GM18858 (cell line): ENCODE results near the gene FUOM.

ENCODE experiments used
- ATAC-seq: cut with Tn5 transposase; IDR thresholded peaks from one replicate; pipeline ENCODE4 v1.9.1; 2021; ENCODE audit not compliant: unreplicated experiment

FUOM gene, protein sequence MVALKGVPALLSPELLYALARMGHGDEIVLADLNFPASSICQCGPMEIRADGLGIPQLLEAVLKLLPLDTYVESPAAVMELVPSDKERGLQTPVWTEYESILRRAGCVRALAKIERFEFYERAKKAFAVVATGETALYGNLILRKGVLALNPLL

DNA sequence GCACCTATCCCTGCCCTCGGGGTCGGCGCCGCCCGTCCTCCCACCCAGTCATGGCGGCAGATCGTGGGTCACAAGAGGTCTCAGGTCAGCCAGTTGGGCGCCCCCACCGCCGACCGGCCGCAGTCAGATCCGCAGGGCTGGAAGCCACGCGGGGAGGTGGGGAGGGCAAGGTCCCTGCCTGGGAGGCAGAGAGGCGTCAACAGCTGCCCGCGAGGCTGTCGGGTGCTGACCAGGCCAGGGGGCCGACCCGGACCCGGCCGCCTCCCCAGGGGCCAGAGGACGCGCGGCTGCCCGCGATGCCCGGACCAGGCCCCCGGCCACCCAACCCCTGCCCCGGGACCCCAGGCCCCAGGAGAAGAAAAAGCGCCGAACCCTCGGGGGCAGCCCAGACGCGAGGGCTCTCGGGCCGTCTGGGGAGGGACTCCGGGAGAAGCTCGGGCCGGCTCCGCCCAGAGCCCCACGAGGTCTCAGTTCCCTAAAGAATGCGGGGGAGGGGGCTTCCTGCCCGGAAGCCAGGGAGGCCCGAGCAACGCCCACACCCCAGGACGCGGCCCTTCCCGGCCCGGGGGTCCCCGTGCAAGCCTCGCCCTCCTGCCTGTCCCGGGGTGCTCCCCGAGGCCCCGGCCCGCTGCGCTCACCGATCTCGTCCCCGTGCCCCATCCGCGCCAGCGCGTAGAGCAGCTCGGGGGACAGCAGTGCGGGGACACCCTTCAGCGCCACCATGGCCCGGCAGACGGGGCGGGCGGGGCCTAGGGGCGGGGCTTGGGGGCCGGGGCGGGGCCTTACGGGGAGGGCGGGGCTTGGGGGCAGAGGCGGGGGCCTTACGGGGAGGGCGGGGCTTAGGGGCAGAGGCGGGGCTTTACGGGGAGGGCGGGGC, at the start of gene FUOM:
Gene FUOM (minus strand): TSS at position 735 of the 877 bp plus-strand sequence. CDS start 12 bp downstream, at position 723.
- ATAC-seq: peak; percentile 58

DNA sequence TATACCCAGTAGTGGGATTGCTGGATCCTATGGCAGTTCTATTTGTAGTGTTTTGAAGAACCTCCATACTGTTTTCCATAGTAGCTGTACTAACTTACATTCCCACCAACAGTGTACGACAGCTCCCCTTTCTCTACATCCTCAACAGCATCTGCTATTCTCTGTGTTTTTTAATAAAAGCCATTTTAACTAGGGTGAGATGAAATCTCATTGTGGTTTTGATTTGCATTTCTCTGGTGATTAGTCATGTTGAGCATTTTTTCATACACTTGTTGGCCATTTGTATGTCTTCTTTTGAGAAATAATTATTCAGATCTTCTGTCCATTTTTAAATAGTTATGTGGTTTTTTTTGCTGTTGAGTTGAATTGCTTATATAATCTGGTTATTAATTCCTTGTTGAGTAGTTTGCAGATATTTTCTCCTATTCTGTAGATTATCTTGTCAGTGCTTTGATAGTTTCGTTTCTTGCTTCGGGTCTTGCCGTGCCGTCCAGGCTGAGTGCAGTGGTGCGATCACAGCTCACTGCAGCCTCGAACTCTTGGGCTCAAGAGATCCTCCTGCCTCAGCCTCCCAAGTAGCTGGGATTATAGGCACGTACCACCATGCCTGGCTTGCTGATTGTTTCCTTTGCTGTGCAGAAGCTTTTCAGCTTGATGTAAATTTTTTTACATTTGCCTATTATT, 48.2 kb upstream of the FUOM start:
- peak; percentile 51 for ATAC-seq

DNA sequence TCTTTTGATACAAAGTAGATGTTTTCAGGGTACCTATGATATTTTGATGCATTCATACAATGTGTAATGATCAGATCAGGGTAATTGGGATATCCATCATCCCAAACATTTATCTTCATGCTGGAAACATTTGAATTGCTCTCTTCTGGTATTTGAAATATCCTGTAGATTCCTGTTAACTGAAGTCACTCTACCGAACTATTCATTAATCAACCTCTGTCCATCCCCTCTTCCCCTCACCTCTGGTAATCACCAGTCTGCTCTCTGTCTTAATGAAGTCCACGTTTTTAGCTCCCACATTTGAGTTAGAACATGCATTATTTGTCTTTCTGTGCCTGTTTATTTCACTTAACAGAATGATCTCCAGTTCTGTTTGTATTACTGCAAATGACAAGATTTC, 47.5 kb upstream of the FUOM start:
- ATAC-seq: no peak

DNA sequence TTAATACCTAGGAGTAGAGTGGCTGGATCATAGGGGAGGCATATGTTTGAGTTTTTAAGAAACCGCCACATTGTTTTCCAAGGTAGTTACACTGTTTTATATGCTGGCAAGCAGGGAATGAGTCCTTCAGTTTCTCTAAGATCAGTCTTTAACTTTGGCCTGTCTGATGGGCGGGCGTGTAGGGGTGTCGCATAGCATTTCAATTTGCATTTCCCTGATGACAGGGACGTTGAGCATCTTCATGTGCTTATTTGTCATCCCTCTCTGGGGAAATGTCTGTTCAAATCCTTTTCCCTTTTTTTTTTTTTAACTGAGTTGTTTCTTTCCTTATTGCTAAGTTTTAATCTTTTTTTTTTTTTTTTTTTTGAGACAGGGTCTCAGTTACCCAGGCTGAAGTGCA, 46.0 kb upstream of the FUOM start:
- ATAC-seq: no peak

DNA sequence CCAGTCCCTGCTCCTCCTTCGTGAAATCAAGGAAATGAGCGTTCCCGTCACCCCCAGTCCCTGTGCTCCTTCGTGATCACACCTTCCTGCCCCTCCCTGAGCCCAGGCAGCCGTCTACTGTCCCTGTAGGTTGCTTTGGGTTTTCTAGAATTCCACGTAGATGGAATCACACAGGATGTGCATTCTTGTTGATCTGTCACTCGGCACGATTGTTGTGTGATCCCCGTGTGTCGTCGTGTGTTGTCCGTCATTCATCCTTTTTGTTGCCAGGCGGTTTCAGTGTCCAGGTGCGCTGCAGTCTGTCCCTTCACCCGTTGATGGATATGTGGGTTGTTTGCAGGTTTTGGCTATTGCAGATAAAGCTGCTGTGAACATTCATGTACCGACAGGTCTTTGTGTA, 45.5 kb upstream of the FUOM start:
- ATAC-seq: no peak

DNA sequence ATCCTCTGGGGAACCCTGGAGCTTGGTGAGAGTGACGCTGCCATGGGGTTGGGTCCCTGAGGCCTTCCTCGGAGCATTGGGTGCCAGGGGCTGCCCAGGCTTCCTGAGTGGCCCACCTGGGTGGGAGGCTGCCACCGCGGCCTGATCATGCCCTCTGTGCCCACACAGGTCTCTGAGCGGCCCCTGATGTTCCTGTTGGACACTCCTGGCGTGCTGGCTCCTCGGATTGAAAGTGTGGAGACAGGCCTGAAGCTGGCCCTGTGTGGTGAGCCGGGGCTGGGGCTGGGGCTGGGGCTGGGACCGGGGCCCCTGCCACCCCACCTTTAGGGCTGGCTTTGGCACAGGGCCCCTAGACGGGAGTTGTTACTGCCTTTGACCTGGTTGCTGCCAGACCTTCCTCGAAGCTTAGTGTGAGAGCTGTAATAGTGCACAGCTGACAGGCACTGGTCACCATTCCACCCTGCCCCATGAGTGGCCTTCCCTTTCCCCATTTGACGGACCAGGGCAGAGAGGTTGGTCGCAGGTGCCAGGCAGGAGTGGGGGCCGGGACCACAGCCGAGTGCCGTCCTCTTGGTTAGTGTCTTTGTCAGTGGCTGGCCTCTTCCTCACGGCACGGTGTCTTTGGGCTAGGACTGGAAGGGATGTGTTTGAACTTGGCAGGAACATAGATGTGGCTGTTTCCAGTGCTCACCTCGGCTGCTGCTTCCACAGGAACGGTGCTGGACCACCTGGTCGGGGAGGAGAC, 44.3 kb upstream of the FUOM start:
- no peak for ATAC-seq

DNA sequence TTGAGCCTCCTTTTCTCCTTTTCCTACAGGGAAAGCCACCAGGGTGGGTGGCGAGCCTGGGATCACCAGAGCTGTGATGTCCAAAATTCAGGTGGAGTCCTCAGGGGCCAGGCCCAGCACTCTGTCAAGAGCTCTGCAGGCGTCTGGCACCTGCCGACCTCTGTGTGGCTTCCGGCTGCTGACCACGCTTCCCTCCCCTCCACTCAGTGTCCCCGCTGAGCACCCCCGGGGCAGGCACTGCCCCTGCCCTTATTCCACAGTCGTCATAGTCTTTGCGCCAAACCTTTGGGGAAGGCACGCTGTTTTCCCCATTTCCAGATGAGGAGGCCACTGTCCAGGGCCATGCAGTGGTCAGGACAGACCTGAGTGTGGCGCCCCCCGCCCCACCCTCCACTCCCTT, 43.7 kb upstream of the FUOM start:
- ATAC-seq: no peak

DNA sequence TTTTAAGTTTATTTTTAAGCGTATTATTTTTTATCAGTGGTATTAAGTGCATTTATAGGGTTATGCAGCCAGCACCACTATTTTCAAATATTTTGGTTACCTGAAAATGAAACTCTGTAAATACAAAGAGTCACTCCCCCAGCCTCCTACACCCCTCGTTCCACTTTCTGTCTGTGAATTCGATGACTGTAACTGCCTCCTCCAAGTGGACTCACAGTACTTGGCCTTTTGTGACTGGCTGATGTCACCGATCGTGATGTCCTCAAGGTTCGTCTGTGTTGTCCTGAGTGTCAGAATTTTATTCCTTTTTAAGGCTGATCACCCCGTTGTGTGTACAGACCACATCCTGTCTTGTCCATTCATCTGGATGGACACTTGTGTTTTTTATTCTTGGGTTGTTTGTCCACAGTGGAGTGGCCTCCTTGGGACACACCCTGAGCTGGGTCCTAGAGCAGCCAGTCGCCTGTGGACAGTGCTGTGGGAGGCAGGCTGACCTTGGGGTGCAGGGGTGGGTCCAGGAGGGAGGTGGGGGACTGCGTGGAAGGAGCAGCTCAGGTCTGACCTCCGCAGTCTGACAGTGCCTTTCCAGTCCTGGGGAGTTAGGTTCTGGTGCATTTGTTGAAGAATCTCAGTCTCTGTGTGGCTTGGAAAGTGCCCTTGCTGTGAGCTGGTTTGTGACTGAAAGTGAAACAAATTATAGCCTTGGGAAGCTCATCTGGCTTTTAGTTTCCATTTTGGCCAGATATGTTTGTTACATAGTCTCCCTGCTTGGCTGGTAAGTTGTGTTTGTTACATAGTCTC, 43.0 kb upstream of the FUOM start:
- ATAC-seq: peak; percentile 58

DNA sequence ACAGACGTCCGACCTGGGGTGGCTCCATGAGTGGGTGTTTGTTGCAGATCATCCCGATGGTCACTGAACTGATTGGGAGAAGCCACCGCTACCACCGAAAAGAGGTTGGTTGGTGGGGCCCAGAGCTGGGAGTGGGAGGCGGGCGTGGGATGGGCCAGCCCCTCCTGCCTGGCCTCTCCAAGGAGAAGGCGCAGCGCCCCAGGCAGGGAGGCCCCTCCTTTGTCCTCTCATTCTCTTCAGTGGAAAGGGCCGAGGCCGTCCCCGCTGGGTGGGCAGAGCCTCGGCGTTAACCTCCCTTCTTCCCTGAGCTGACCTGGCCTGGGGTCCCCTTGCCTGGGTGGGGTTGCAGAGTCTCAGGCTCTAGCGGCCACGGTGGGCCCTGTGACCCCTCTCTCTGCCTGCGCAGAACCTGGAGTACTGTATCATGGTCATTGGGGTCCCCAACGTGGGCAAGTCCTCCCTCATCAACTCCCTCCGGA, 41.3 kb upstream of the FUOM start:
- ATAC-seq: no peak

DNA sequence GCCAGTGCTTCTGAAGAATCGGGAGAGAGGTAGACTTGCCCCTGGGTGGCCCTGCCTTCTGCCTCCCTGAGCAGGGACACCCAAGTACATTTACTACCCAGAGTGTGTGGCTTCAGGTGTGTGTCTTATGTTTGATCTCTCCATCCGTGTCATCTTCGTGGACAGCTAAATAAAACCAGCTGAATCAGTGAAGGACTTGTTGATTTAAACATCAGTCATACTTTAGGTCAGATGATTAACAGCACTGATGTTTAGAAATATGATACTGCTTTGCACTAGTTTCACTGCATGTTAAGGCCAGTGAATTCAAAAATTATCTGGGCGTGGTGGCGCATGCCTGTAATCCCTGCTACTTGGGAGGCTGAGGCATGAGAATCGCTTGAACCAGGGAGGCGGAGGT, 40.1 kb upstream of the FUOM start:
- ATAC-seq: no peak

DNA sequence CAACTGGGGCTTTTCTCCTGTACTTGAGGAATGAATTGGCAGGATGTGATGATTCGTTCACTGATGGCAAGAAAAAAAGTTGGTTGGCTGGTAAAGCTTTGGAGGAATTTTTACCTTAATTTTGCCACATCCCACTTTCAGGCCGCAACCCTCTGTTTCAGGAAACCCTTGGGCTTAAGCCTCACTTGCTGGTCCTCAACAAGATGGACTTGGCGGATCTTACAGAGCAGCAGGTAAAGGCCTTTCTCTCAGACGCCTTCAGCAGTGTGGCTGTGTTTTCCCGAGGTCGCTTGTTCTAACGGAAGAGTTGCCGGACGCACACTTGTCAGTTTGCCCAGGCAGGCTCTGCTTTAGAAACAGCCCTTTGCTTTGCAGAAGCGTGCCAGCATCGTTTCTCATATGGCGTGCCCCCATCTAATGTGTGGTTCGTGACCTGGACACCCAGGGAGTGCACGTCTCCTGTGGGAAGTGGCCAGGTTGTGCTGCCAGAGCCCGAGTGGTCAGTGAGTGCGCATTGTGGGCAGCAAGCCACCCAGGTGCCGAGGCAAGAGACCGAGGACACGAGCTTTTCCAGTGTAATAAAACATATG, 38.3 kb upstream of the FUOM start:
- ATAC-seq: no peak

DNA sequence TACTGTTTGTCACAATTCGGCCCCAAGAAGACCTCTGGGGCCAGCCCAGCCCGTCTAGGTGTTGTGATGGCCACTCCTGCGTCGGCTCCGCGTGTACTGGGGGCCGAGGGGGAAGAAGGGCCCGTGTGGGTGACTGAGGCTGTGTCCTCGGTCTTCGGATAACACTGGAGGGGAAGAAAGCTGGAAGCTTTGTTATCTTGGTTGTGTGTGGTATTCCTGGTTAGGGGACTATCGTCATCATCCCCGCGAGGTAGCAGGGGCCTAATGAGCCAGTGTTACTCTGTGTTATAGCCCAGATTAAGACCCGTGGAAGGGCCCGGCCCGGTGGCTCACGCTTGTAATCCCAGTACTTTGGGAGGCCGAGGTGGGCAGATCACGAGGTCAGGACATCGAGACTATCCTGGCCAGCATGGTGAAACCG, 37.0 kb upstream of the FUOM start:
- ATAC-seq: no peak

DNA sequence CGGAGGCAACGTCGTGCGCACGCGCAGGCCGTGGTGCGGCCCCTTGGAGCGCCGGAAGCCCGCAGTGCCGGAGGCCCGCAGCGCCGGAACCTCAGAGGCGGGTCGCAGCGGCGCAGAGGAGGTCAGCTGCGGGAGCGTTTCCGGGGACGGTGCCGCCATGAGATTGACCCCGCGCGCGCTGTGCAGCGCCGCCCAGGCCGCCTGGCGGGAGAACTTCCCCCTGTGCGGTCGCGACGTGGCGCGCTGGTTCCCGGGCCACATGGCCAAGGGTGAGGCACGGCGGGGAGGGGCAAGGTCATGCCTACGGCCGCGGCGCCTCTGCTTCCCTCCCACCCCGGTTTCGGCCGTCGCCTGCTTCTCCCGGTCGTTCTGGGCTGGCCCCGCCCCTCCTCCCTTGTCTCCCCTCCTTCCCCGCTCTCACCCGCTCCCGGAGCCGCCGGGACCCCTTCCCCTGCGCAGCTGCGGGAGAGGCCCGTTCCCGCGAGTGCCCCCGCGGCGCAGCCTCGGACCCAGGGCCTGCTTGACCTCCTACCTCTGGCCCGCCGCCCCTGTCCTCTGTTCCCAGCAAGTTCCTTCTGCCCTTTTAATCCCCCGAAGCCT, 36.3 kb upstream of the FUOM start, which contains the start of gene MTG1:
Gene MTG1 (plus strand): TSS at position 94 of the 600 bp plus-strand sequence. CDS start 64 bp downstream, at position 158.
- ATAC-seq: peak; percentile 47

DNA sequence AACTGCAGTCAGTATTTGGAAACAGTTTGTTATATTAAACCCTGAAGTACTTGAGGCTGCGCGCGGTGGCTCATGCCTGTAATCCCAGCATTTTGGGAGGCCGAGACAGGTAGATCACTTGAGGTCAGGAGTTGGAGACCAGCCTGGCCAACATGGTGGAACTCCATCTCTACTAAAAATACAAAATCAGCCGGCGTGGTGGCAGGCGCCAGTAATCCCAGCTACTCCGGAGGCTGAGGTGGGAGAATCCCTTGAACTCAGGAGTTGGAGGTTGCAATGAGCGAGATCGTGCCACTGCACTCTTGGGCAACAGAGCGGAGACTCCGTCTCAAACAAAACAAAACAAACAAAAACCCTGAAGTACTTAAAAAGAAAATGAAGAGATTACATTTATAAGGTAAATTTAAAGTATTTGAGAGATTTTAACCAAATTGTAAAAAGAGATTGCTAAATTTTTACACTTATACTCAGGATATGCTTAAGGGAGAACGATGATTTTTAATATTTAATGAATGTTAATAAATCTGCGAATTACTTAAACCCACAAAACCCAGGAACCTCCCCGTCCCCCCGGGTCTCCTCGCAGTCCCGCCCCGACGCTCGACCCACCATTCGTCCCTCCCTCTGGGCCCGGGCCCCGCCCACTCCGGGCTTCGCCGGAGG, 35.7 kb upstream of the FUOM start:
- ATAC-seq: no peak

DNA sequence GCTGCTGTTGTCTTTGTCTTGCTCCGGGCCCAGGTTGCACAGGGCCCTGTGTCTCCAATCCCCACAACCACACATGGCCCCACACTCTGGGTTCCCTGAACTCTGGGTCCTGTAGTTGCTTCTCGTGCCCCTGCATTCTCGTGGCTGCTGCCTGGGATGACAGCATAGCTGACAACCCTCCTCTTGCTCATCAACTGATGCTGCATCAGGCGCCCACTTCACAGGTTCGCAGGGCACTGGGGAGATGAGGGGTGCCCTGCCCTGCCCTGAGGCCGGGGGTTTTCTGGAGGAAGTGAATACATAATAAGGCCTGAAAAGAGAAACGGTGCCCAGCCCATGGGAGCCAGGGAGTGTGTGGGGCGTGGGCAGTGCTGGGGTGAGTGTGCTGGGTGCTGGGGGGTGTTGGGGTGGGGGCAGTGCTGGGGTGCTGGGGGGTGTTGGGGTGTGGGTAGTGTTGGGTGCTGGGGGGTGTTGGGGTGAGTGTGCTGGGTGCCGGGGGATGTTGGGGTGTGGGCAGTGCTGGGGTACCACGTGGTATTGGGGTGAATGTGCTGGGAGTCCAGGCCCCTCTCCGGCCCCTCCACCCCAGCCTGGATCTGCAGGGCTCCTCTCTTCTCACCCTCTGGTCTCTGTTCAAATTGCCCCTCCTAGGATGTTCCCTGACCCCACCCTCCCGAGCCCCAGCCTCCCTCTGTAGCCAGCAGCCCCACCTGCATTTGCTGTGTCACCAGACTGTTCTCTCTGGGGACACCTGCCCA, 34.1 kb upstream of the FUOM start:
- ATAC-seq: no peak

DNA sequence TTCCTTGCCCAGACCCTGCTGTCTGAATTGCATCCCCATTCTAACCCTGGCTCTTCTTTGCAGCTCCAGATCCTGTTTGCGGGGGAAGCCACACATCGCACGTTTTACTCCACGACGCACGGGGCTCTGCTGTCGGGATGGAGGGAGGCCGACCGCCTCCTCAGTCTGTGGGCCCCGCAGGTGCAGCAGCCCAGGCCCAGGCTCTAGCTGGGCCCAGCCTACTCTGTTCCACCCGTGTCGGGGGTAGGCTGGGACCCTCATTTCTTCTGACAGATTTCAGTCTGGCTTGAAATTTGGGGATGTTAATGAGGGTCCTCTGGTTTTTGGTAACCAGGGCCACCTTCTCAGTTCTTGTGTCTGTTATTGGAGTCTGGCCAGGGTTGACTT, 33.4 kb upstream of the FUOM start:
- ATAC-seq: no peak

DNA sequence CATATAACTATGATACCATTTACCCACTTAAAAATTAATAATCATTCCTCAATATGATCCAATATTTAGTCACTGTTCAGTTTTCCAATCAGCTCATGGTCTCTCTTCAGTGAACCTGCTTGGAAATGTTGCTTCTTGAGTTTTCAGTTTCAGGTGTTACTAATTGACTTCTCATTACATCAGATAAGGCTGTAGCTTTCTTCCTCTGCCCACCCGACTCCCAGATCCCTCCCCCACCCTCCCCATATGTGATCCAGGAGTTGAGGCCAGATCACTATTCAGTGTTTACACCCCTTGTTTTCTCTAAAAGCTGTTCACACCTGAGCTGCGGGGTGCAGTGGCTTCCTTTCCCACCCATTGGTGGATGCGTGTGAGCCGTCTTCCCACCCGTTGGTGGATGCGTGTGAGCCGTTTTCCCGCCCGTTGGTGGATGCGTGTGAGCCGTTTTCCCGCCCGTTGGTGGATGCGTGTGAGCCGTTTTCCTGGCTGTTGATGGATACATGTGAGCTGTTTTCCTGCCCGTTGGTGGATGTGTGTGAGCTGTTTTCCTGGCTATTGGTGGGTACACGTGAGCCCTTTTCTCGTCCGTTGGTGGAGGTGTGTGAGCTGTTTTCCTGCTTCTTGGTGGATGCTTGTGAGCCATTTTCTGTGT, 32.9 kb upstream of the FUOM start:
- no peak for ATAC-seq
